ENCODE data around the gene TNRC6B. TPM values are rescaled to one million over a fixed set of nuclear protein-coding genes. Genes with fewer than 3 reads are reported as not detected.

TNRC6B gene
- total RNA-seq, 3 donors from 2014 or later = 32.8 to 53.1 (median 39.7) TPM

GRCh38 chr22:40361100-40361499 lies 183.4 kb downstream of the TNRC6B start:
- Histone ChIP-seq H3K4me3 (no peak overlapping the region), H3K36me3 (peaks cover 13% of the 10 kb centered on the region)

GRCh38 chr22:40363059-40363458 lies 185.3 kb downstream of the TNRC6B start:
- Histone ChIP-seq H3K4me1 (no peaks in the 10 kb centered on the region), H3K27me3 (no peaks in the 10 kb centered on the region), H3K9me3 (no peaks in the 10 kb centered on the region), H3K36me3 (peaks cover 13% of the 10 kb centered on the region), H3K4me3 (no peak overlapping the region), H3K27ac (no peak overlapping the region)
- intact Hi-C loops (cut with DNase I; ENCODE audit: low total_unique reads) = no loop called here
- DNase-seq (ENCODE audit: low spot score in 2 of 2) = no peak
- no peak for TF ChIP-seq CTCF (IDR thresholded peaks at IDR 0.05)
- no peak for TF ChIP-seq POLR2A (IDR thresholded peaks at IDR 0.05)
- no peak for TF ChIP-seq POLR2AphosphoS5 (IDR thresholded peaks at IDR 0.05)

More at GRCh38 chr22:40361100-40361499, 183.4 kb downstream of the TNRC6B start:
- no peak for DNase-seq (ENCODE audit: low spot score in 2 of 2)
- H3K4me1 ChIP-seq = no peaks in the 10 kb centered on the region
- no peaks in the 10 kb centered on the region for H3K9me3 ChIP-seq
- intact Hi-C loops (cut with DNase I; ENCODE audit: low total_unique reads) = no loop called here
- no peaks in the 10 kb centered on the region for H3K27me3 ChIP-seq
- H3K27ac ChIP-seq = no peak overlapping the region
- TF ChIP-seq CTCF (IDR thresholded peaks at IDR 0.05) (no peak), POLR2AphosphoS5 (IDR thresholded peaks at IDR 0.05) (no peak), POLR2A (IDR thresholded peaks at IDR 0.05) (no peak)

GRCh38 chr22:40364431-40364830 lies 186.7 kb downstream of the TNRC6B start:
- Histone ChIP-seq H3K9me3 (no peaks in the 10 kb centered on the region), H3K36me3 (peaks cover 13% of the 10 kb centered on the region), H3K4me3 (no peak overlapping the region), H3K27ac (no peak overlapping the region), H3K4me1 (no peaks in the 10 kb centered on the region), H3K27me3 (no peaks in the 10 kb centered on the region)
- TF ChIP-seq POLR2A (IDR thresholded peaks at IDR 0.05) (no peak), CTCF (IDR thresholded peaks at IDR 0.05) (no peak), POLR2AphosphoS5 (IDR thresholded peaks at IDR 0.05) (no peak)
- intact Hi-C loops (cut with DNase I; ENCODE audit: low total_unique reads) = no loop called here
- DNase-seq (ENCODE audit: low spot score in 2 of 2) = no peak

GRCh38 chr22:40366068-40366467 lies 188.3 kb downstream of the TNRC6B start:
- DNase-seq (ENCODE audit: low spot score in 2 of 2) = no peak
- no peak overlapping the region for H3K27ac ChIP-seq
- peaks cover 5% of the 10 kb centered on the region for H3K36me3 ChIP-seq
- no peaks in the 10 kb centered on the region for H3K27me3 ChIP-seq
- no peak for TF ChIP-seq POLR2AphosphoS5 (IDR thresholded peaks at IDR 0.05)
- TF ChIP-seq POLR2A (IDR thresholded peaks at IDR 0.05) = no peak
- no peak for TF ChIP-seq CTCF (IDR thresholded peaks at IDR 0.05)
- no peaks in the 10 kb centered on the region for H3K9me3 ChIP-seq
- no peaks in the 10 kb centered on the region for H3K4me1 ChIP-seq
- no peak overlapping the region for H3K4me3 ChIP-seq
- intact Hi-C loops (cut with DNase I; ENCODE audit: low total_unique reads) = no loop called here

GRCh38 chr22:40367342-40367741 lies 189.6 kb downstream of the TNRC6B start:
- intact Hi-C loops (cut with DNase I; ENCODE audit: low total_unique reads) = no loop called here
- H3K9me3 ChIP-seq = no peaks in the 10 kb centered on the region
- H3K4me3 ChIP-seq = no peak overlapping the region
- H3K36me3 ChIP-seq = no peaks in the 10 kb centered on the region
- peak overlapping the region in 1 of 2 donors; percentile 55 for H3K27ac ChIP-seq
- DNase-seq (ENCODE audit: low spot score in 2 of 2) = peak in 1 of 2 donors; percentile 46
- no peaks in the 10 kb centered on the region for H3K27me3 ChIP-seq
- TF ChIP-seq POLR2A (IDR thresholded peaks at IDR 0.05) (no peak), POLR2AphosphoS5 (IDR thresholded peaks at IDR 0.05) (no peak), CTCF (IDR thresholded peaks at IDR 0.05) (no peak)
- no peaks in the 10 kb centered on the region for H3K4me1 ChIP-seq

Data from breast epithelium (tissue), 4 donors.